Endothelial cell of umbilical vein (primary cell): ENCODE results near the gene MAPK9. TPM values are rescaled to one million over a fixed set of nuclear protein-coding genes. Genes with fewer than 3 reads are reported as not detected.

ENCODE experiments used
- BruUV-seq: library from RNA; stranded (reverse); fragments of 400-500 nt; replicated peaks from 2 replicates; lab custom pipeline; 2021; lab: Mats Ljungman, UMichigan
- CTCF ChIA-PET: fragments of 300-600, 350-600 bp; sonication (Branson Sonifier 250); formaldehyde crosslinking; loops from one replicate; lab custom pipeline; 2021; ENCODE audit warnings: antibody characterized with exemption, inconsistent platforms; lab: Charles Lee
- POLR2A ChIA-PET: fragments of 300-600, 350-600 bp; sonication (Branson Sonifier 250); formaldehyde crosslinking; loops from one replicate; lab custom pipeline; 2021; ENCODE audit warnings: antibody characterized with exemption, inconsistent platforms; lab: Charles Lee
- DNase-seq: peaks from one replicate; pipeline ENCODE4 v3.0.0-alpha.2; 2011; ENCODE audit warnings: low read depth, low spot score
- FAIRE-seq: peaks from 2 replicates; lab custom pipeline; 2011; peaks lifted over from hg19 to GRCh38; lab: Jason Lieb, UNC
- H2AFZ ChIP-seq: 2 replicates; pipeline ENCODE4 v1.6.0; 2012; ENCODE audit warnings: low read depth, low read length, control low read depth, inconsistent platforms
- H3K27ac ChIP-seq: 2 replicates; pipeline ENCODE4 v1.5.1; 2011; ENCODE audit warnings: low read depth, mild to moderate bottlenecking, control low read depth, low read length, moderate library complexity; ENCODE audit not compliant: insufficient read depth
- H3K27me3 ChIP-seq, 2 experiments: 2 replicates each; pipeline versions ENCODE4 v1.6.0 to v1.6.1; 2011; ENCODE audit warnings: low read length in 2 of 2, mixed read lengths in 1 of 2; ENCODE audit not compliant: control insufficient read depth in 2 of 2, insufficient read depth in 2 of 2
- H3K36me3 ChIP-seq, 2 experiments: 2 replicates in 1 of 2; 3 replicates in 1 of 2; pipeline ENCODE4 v1.5.1; 2011; ENCODE audit warnings: low read length in 2 of 2, mild to moderate bottlenecking in 1 of 2, moderate library complexity in 1 of 2; ENCODE audit not compliant: control insufficient read depth in 2 of 2, insufficient read depth in 2 of 2; ENCODE audit errors: extremely low read depth in 1 of 2
- H3K4me1 ChIP-seq: 3 replicates; pipeline ENCODE4 v1.5.1; 2011; ENCODE audit warnings: mild to moderate bottlenecking, low read length; ENCODE audit not compliant: control insufficient read depth, insufficient read depth; ENCODE audit errors: extremely low read depth
- H3K4me2 ChIP-seq: 2 replicates; pipeline ENCODE4 v1.6.1; 2011; ENCODE audit warnings: low read length, control low read depth, mixed read lengths; ENCODE audit not compliant: insufficient read depth
- H3K4me3 ChIP-seq, 3 experiments: fragments of 200-600 bp in 1 of 3; sonication (generic), shearing (Covaris generic) in 1 of 3; replicated peaks in 1 of 3; 2 replicates each; pipeline ENCODE4 v1.5.1; 2011 to 2016; ENCODE audit warnings: control low read depth in 3 of 3, low read length in 3 of 3, mild to moderate bottlenecking in 2 of 3, inconsistent platforms in 1 of 3, low read depth in 1 of 3, moderate library complexity in 1 of 3; ENCODE audit not compliant: insufficient read depth in 1 of 3
- H3K79me2 ChIP-seq: 2 replicates; pipeline ENCODE4 v1.6.0; 2012; ENCODE audit warnings: low read length, inconsistent platforms; ENCODE audit not compliant: control insufficient read depth, insufficient read depth
- H3K9ac ChIP-seq: replicated peaks from 2 replicates; pipeline ENCODE3; 2011; ENCODE audit warnings: low read length, control low read depth; ENCODE audit not compliant: insufficient read depth; ENCODE audit errors: extremely low read depth
- H3K9me1 ChIP-seq: replicated peaks from 3 replicates; pipeline ENCODE4 v1.6.0; 2011; ENCODE audit warnings: mild to moderate bottlenecking, low read length; ENCODE audit not compliant: control insufficient read depth, insufficient read depth; ENCODE audit errors: extremely low read depth
- H3K9me3 ChIP-seq: replicated peaks from 2 replicates; pipeline ENCODE4 v1.5.1; 2012; ENCODE audit warnings: low read length, inconsistent platforms; ENCODE audit not compliant: control insufficient read depth, insufficient read depth
- H4K20me1 ChIP-seq: replicated peaks from 2 replicates; pipeline ENCODE3; 2011; ENCODE audit warnings: mild to moderate bottlenecking, low read length; ENCODE audit not compliant: control insufficient read depth, insufficient read depth; ENCODE audit errors: extremely low read depth
- CTCF ChIP-seq, 2 donors: IDR thresholded peaks; 1 replicate in 1 of 2; 2 replicates in 1 of 2; pipeline ENCODE4 v1.5.1; 2011; ENCODE audit warnings: low read length in 2 of 2, mild to moderate bottlenecking in 2 of 2, moderate library complexity in 2 of 2, control low read depth in 1 of 2, inconsistent platforms in 1 of 2, low read depth in 1 of 2; ENCODE audit not compliant: insufficient read depth in 1 of 2; ENCODE audit errors: extremely low read depth in 1 of 2
- EZH2 ChIP-seq: IDR thresholded peaks from 2 replicates; pipeline ENCODE4 v1.6.1; 2012; ENCODE audit warnings: borderline replicate concordance, low read depth, mild to moderate bottlenecking, moderate library complexity, low read length, inconsistent platforms; ENCODE audit not compliant: severe bottlenecking
- GATA2 ChIP-seq: IDR thresholded peaks from 2 replicates; pipeline ENCODE4 v1.7.0; 2011; ENCODE audit warnings: low read depth, mild to moderate bottlenecking, moderate library complexity, mixed read lengths, low read length; ENCODE audit not compliant: insufficient read length, insufficient read depth
- POLR2AphosphoS5 ChIP-seq: IDR thresholded peaks from 2 replicates; pipeline ENCODE4 v1.6.1; 2012; ENCODE audit warnings: low read depth, mild to moderate bottlenecking, control low read depth, low read length, moderate library complexity; ENCODE audit not compliant: insufficient read depth
- dilution Hi-C: fragments of 300-500 bp; cut with MboI; formaldehyde crosslinking; loops from one replicate; pipeline ENCODE4 v1.15.0; 2019; ENCODE audit warnings: low sequenced_read_pairs; ENCODE audit not compliant: extremely low pct_ligation_motif_present
- intact Hi-C: fragments of 100-400 bp; cut with micrococcal nuclease; formaldehyde crosslinking; loops from one replicate; pipeline ENCODE4 v1.10.0; 2022
- polyA plus RNA-seq, 4 experiments: library from polyadenylated mRNA; depleted of rRNA in 3 of 4; stranded (reverse) in 3 of 4; unstranded in 1 of 4; fragments of >200 nt; gene quantifications; 2 replicates each; pipeline versions ENCODE4 v1.2.1 to v1.2.3, GENCODE V29; 2011 to 2012; ENCODE audit warnings: missing spikeins in 1 of 4
- total RNA-seq: library from RNA; stranded (reverse); gene quantifications from 2 replicates; pipeline ENCODE4 v1.2.3, GENCODE V29; 2021
- TF ChIP-seq, protein P1 (sequence below): IDR thresholded peaks from 2 replicates; pipeline ENCODE4 v1.6.1; 2011; ENCODE audit not compliant: insufficient read depth, insufficient read length

The MAPK9 gene
- total and polyA plus RNA-seq, 2 donors (not counting 3 experiments of a cell fraction or from before 2014, with no cell fraction given): 24.6 to 34.8 TPM

DNA sequence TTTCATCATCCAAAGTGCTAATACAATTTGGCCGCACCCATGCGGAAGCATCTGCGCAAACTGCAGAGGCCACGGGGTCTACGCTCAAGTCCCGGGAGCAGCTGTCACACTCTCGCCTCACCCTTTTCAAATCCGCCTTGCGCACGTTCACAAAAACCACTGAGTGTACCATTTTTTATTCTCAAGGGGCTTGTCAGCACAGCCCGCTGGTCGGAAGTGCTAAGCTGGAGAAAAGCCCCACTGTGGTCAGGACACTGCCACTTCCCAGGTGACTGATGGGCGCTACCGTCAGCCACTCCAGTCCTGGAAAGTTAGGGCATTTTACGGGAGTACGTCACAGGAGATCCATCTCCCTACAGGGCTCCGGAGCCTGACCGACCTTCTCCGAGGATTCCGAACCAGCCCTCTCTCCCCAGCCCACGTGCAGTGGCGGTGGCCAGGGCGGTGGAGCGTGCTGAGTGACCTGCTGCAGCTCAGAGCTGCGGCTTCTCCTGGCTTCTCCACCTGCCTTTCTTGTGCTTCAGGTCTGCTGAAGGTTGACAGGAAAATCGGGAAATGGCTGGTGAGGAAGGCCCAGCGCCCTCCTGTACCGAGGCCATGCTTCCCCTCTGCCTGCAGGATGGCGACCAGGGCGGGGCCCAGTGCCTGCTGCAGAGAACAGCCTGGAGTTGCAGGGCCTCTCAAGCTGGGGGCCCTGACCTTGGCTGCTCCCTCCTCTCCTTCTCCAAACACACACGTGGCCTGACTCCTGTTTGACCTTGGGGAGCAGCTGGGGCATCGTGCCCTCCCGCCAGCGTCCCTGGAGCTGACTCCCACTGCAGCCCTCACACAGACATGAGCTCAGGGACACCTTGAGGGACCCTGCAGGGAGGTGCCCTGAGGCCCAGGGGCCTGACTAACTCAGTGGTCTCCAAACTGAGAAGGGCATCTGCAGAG lies 97.2 kb downstream of the MAPK9 start:
- Histone ChIP-seq H3K9ac (no peak overlapping the region), H3K79me2 (no peaks in the 10 kb centered on the region), H3K9me1 (no peaks in the 10 kb centered on the region), H3K4me1 (no peaks in the 10 kb centered on the region), H4K20me1 (no peaks in the 10 kb centered on the region), H3K27ac (no peak overlapping the region), H3K27me3 (no peaks in the 10 kb centered on the region), H3K4me3 (no peak overlapping the region), H3K4me2 (no peak overlapping the region), H2AFZ (no peak overlapping the region), H3K9me3 (no peaks in the 10 kb centered on the region), H3K36me3 (no peaks in the 10 kb centered on the region)
- dilution Hi-C loops (no loop called here), intact Hi-C loops (no loop called here)
- ChIA-PET CTCF (no interaction called here), POLR2A (no interaction called here)
- no peak for DNase-seq
- no TSS peak for BruUV-seq
- no peak for FAIRE-seq
- no peak for TF ChIP-seq GATA2
- no peak for TF ChIP-seq EZH2
- TF ChIP-seq, protein P1, sequence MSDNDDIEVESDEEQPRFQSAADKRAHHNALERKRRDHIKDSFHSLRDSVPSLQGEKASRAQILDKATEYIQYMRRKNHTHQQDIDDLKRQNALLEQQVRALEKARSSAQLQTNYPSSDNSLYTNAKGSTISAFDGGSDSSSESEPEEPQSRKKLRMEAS: no peak
- no peak for TF ChIP-seq POLR2AphosphoS5
- TF ChIP-seq CTCF (IDR thresholded peaks at IDR 0.05; ENCODE audit: extremely low read depth in 1 of 2, insufficient read depth in 1 of 2, low read depth in 1 of 2, low read length in 2 of 2): no peak
